HepG2 (cell line): ENCODE measurements around the gene ZMPSTE24. TPM values are rescaled to one million over a fixed set of nuclear protein-coding genes. Genes with fewer than 3 reads are reported as not detected.

Experiments used
- CBX5 ChIP-seq: sonication (generic); formaldehyde crosslinking; IDR thresholded peaks from 2 replicates; pipeline ENCODE4 v1.4.0; 2020; ENCODE audit warnings: missing genetic modification reagents, borderline replicate concordance
- FOSL1 ChIP-seq: sonication (generic); formaldehyde crosslinking; IDR thresholded peaks from 2 replicates; pipeline ENCODE4 v1.9.0; 2021; ENCODE audit warnings: missing genetic modification reagents, borderline replicate concordance
- HDAC6 ChIP-seq: fragments of 200-600 bp; sonication (generic); IDR thresholded peaks from 2 replicates; pipeline ENCODE4 v1.7.0; 2017; ENCODE audit warnings: mild to moderate bottlenecking, antibody characterized with exemption, low read length, low read depth
- IRX3 ChIP-seq: sonication (generic); formaldehyde crosslinking; IDR thresholded peaks from 2 replicates; pipeline ENCODE4 v1.8.1; 2023; ENCODE audit warnings: mild to moderate bottlenecking, low read depth, missing genetic modification reagents, borderline replicate concordance
- ISX ChIP-seq: sonication (generic); formaldehyde crosslinking; conservative IDR thresholded peaks from 2 replicates; pipeline ENCODE4 v1.5.0; 2020; ENCODE audit warnings: missing genetic modification reagents
- JUN ChIP-seq: sonication (generic); formaldehyde crosslinking; IDR thresholded peaks from 2 replicates; pipeline ENCODE4 v1.4.0; 2020; ENCODE audit warnings: mild to moderate bottlenecking, missing genetic modification reagents
- MAF1 ChIP-seq: sonication (generic); formaldehyde crosslinking; IDR thresholded peaks from 2 replicates; pipeline ENCODE4 v1.5.0; 2020; ENCODE audit warnings: missing genetic modification reagents, borderline replicate concordance
- NFE2L2 ChIP-seq: fragments of 150-350 bp; IDR thresholded peaks from 2 replicates; pipeline ENCODE4 v1.6.1; 2014; ENCODE audit warnings: low read length
- NFIC ChIP-seq: IDR thresholded peaks from 2 replicates; pipeline ENCODE4 v1.6.1; 2012; ENCODE audit warnings: mild to moderate bottlenecking, low read length, inconsistent platforms
- NFRKB ChIP-seq: fragments of 450-650 bp; IDR thresholded peaks from 2 replicates; pipeline ENCODE4 v1.6.1; 2017
- SNAPC2 ChIP-seq: sonication (generic); formaldehyde crosslinking; IDR thresholded peaks from 2 replicates; pipeline ENCODE4 v1.8.1; 2022; ENCODE audit warnings: mild to moderate bottlenecking, missing genetic modification reagents
- SRSF4 ChIP-seq: fragments of 200-400 bp; formaldehyde crosslinking; IDR thresholded peaks from one replicate; pipeline ENCODE4 v1.6.1; 2018; ENCODE audit warnings: mild to moderate bottlenecking, low read depth, low read length, moderate library complexity; ENCODE audit not compliant: poor library complexity, severe bottlenecking
- TAF1 ChIP-seq: sonication (generic); formaldehyde crosslinking; IDR thresholded peaks from 2 replicates; pipeline ENCODE4 v1.4.0; 2020; ENCODE audit warnings: missing genetic modification reagents
- ZBTB21 ChIP-seq: sonication (generic); formaldehyde crosslinking; IDR thresholded peaks from 2 replicates; pipeline ENCODE4 v1.4.0; 2020; ENCODE audit warnings: missing genetic modification reagents
- ZNF235 ChIP-seq: sonication (generic); formaldehyde crosslinking; IDR thresholded peaks from 2 replicates; pipeline ENCODE4 v1.8.1; 2023; ENCODE audit warnings: mild to moderate bottlenecking, missing genetic modification reagents, borderline replicate concordance
- ZNF335 ChIP-seq: sonication (generic); formaldehyde crosslinking; IDR thresholded peaks from 2 replicates; pipeline ENCODE4 v1.4.0; 2020; ENCODE audit warnings: missing genetic modification reagents
- ZNF414 ChIP-seq: sonication (generic); formaldehyde crosslinking; IDR thresholded peaks from 2 replicates; pipeline ENCODE4 v1.5.0; 2020; ENCODE audit warnings: missing genetic modification reagents
- ZNF567 ChIP-seq: sonication (generic); formaldehyde crosslinking; IDR thresholded peaks from 2 replicates; pipeline ENCODE4 v1.8.1; 2023; ENCODE audit warnings: mild to moderate bottlenecking, missing genetic modification reagents, borderline replicate concordance
- ZNF7 ChIP-seq: IDR thresholded peaks from 2 replicates; pipeline ENCODE4 v1.6.1; 2016; ENCODE audit warnings: missing biosample characterization, missing genetic modification reagents
- ZNF761 ChIP-seq: sonication (generic); formaldehyde crosslinking; conservative IDR thresholded peaks from 2 replicates; pipeline ENCODE4 v1.4.0; 2020; ENCODE audit warnings: mild to moderate bottlenecking, missing genetic modification reagents
- polyA plus RNA-seq, 8 experiments: library from polyadenylated mRNA; depleted of rRNA in 3 of 8; stranded (reverse) in 7 of 8; unstranded in 1 of 8; fragments of >200 nt; fragmentation: Illumina TruSeq in 4 of 8; extraction: Trizol in 4 of 8; gene quantifications; 2 replicates each; pipeline versions ENCODE4 v1.2.1 to v1.2.3, GENCODE V29; 2011 to 2016; ENCODE audit warnings: low read depth in 4 of 8, missing spikeins in 1 of 8, mixed read lengths in 1 of 8; ENCODE audit not compliant: insufficient read depth in 1 of 8
- total RNA-seq, 5 experiments: library from RNA; depleted of rRNA; stranded (reverse); fragments of >200 nt; fragmentation: Illumina TruSeq; extraction: Trizol; gene quantifications; 2 replicates each; pipeline ENCODE4 v1.2.3, GENCODE V29; 2016; ENCODE audit warnings: low read depth in 1 of 5
- TF ChIP-seq, protein P1 (sequence below), 2 experiments: sonication (generic) in 1 of 2; formaldehyde crosslinking in 1 of 2; IDR thresholded peaks; 2 replicates each; pipeline versions ENCODE4 v1.4.0 to v1.6.1; 2016 to 2020; ENCODE audit warnings: borderline replicate concordance in 1 of 2, low read depth in 1 of 2, mild to moderate bottlenecking in 1 of 2, missing genetic modification reagents in 1 of 2
- TF ChIP-seq, protein P2 (sequence below): sonication (generic); formaldehyde crosslinking; conservative IDR thresholded peaks from 2 replicates; pipeline ENCODE4 v1.8.0; 2022; ENCODE audit warnings: low read depth, missing genetic modification reagents

ZMPSTE24 gene
- total and polyA plus RNA-seq, 2 of the 13 experiments (the other 11 are each of a cell fraction or from before 2014, with no cell fraction given): 13.6 to 60.2 TPM

DNA sequence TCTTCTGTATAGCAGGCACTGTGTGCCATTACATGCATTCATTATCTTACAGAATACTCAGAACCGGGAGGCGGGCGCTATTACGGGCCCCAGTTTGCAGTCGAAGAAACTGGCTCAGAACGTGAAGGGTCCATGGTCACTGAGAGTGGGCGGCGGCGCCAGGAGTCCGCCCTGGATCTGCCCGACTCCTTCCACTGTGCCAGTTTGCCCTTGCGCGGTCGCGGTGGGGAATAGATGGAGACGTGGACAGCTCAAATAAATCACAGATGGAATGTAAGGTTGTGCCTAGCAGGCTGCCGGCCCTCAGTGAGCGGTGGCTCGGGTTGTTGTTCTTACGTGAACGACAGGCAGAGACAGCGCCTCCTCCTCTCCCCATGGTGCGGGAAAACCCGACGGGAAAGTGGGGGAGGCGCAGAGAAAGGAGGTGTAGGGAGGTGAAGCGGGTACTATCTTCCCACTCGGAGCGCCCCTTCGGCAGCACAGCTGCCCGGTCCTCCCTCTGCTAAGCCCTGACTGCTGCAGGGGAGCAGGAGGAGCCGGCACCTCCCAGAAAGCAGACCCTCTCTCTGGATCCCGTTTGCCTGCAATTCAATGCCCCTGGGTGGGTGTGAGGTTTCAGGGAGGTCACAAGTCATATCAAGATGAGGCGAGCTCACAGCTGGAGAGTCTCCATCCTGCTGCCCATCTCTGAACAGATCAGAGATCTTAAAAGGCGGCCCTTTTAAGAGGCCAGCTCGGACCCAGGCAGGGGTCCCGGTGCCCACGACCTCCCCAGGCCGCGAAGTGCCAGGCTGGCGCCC, 58.0 kb downstream of the ZMPSTE24 start (continued):
- TF ChIP-seq, protein P1, sequence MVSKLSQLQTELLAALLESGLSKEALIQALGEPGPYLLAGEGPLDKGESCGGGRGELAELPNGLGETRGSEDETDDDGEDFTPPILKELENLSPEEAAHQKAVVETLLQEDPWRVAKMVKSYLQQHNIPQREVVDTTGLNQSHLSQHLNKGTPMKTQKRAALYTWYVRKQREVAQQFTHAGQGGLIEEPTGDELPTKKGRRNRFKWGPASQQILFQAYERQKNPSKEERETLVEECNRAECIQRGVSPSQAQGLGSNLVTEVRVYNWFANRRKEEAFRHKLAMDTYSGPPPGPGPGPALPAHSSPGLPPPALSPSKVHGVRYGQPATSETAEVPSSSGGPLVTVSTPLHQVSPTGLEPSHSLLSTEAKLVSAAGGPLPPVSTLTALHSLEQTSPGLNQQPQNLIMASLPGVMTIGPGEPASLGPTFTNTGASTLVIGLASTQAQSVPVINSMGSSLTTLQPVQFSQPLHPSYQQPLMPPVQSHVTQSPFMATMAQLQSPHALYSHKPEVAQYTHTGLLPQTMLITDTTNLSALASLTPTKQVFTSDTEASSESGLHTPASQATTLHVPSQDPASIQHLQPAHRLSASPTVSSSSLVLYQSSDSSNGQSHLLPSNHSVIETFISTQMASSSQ (IDR thresholded peaks at IDR 0.05; ENCODE audit: low read depth): no peak
- TF ChIP-seq, protein P1 (CRISPR knock-in tag; IDR thresholded peaks at IDR 0.05; ENCODE audit: borderline replicate concordance): no peak
- TF ChIP-seq ZBTB21 (no peak), IRX3 (CRISPR knock-in tag) (no peak), TAF1 (CRISPR knock-in tag) (no peak; the same call in 1 of the 2 replicates), ZNF414 (CRISPR knock-in tag) (no peak), ISX (CRISPR knock-in tag) (no peak), NFIC (no peak), CBX5 (CRISPR knock-in tag) (no peak), ZNF567 (CRISPR knock-in tag) (no peak), MAF1 (CRISPR knock-in tag) (no peak), ZNF7 (CRISPR knock-in tag) (no peak), NFRKB (no peak), ZNF761 (CRISPR knock-in tag) (no peak), SNAPC2 (CRISPR knock-in tag) (0 out of 2 replicates have a peak, but pooled peaks have one; percentile 33), FOSL1 (no peak), JUN (no peak), SRSF4 (no peak), ZNF335 (CRISPR knock-in tag) (0 out of 2 replicates have a peak, but pooled peaks have one; percentile 8), HDAC6 (no peak), ZNF235 (CRISPR knock-in tag) (no peak), NFE2L2 (no peak)
- TF ChIP-seq, protein P2, sequence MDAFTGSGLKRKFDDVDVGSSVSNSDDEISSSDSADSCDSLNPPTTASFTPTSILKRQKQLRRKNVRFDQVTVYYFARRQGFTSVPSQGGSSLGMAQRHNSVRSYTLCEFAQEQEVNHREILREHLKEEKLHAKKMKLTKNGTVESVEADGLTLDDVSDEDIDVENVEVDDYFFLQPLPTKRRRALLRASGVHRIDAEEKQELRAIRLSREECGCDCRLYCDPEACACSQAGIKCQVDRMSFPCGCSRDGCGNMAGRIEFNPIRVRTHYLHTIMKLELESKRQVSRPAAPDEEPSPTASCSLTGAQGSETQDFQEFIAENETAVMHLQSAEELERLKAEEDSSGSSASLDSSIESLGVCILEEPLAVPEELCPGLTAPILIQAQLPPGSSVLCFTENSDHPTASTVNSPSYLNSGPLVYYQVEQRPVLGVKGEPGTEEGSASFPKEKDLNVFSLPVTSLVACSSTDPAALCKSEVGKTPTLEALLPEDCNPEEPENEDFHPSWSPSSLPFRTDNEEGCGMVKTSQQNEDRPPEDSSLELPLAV (CRISPR knock-in tag): no peak
